DOHH2 (cell line): ENCODE results near the gene ACO1.

Experiments used
- H3F3A ChIP-seq: fragments of 200-600 bp; sonication (generic), shearing (Covaris generic); 2 replicates; pipeline ENCODE4 v1.6.0; 2016; ENCODE audit warnings: antibody characterized with exemption, mild to moderate bottlenecking; ENCODE audit not compliant: control insufficient read depth, insufficient read depth
- H3K27ac ChIP-seq: fragments of 200-600 bp; sonication (generic); 2 replicates; pipeline ENCODE4 v1.5.1; 2014; ENCODE audit warnings: low read depth, mild to moderate bottlenecking, low read length, moderate library complexity
- H3K27me3 ChIP-seq: fragments of 200-600 bp; sonication (generic); 2 replicates; pipeline ENCODE4 v1.6.1; 2014; ENCODE audit warnings: mild to moderate bottlenecking, low read length, mixed read lengths; ENCODE audit not compliant: control insufficient read depth
- H3K36me3 ChIP-seq: fragments of 200-600 bp; sonication (generic); 2 replicates; pipeline ENCODE4 v1.6.1; 2014; ENCODE audit warnings: mild to moderate bottlenecking, low read length, moderate library complexity, mixed read lengths; ENCODE audit not compliant: control insufficient read depth
- H3K4me1 ChIP-seq: fragments of 200-600 bp; sonication (generic); 2 replicates; pipeline ENCODE4 v1.6.1; 2014; ENCODE audit warnings: mild to moderate bottlenecking, low read length, mixed read lengths; ENCODE audit not compliant: control insufficient read depth
- H3K4me2 ChIP-seq: fragments of 200-600 bp; sonication (generic); 2 replicates; pipeline ENCODE4 v1.6.0; 2014; ENCODE audit warnings: mild to moderate bottlenecking, low read length, moderate library complexity
- H3K4me3 ChIP-seq: fragments of 200-600 bp; sonication (generic); 2 replicates; pipeline ENCODE4 v1.5.1; 2014; ENCODE audit warnings: mild to moderate bottlenecking, low read length, mixed read lengths
- H3K79me2 ChIP-seq: fragments of 200-600 bp; sonication (generic); 2 replicates; pipeline ENCODE4 v1.6.1; 2014; ENCODE audit warnings: mild to moderate bottlenecking, low read length, mixed read lengths; ENCODE audit not compliant: control insufficient read depth
- H3K9me2 ChIP-seq: fragments of 200-600 bp; sonication (generic); replicated peaks from 2 replicates; pipeline ENCODE4 v1.6.1; 2014; ENCODE audit warnings: mild to moderate bottlenecking, low read length, mixed read lengths; ENCODE audit not compliant: control insufficient read depth
- H3K9me3 ChIP-seq: fragments of 200-600 bp; sonication (generic); 2 replicates; pipeline ENCODE4 v1.6.1; 2014; ENCODE audit warnings: antibody characterized with exemption, low read length, mixed read lengths; ENCODE audit not compliant: control insufficient read depth, insufficient read depth
- H4K20me1 ChIP-seq: fragments of 200-600 bp; sonication (generic); 2 replicates; pipeline ENCODE4 v1.6.0; 2014; ENCODE audit warnings: low read depth, mild to moderate bottlenecking, antibody characterized with exemption, low read length, moderate library complexity; ENCODE audit not compliant: control insufficient read depth, insufficient read depth
- CTCF ChIP-seq: fragments of 200-600 bp; sonication (generic); IDR thresholded peaks from one replicate; pipeline ENCODE4 v1.5.1; 2014; ENCODE audit warnings: antibody characterized with exemption, mild to moderate bottlenecking, low read depth, low read length; ENCODE audit not compliant: poor library complexity, severe bottlenecking
- EZH2phosphoT487 ChIP-seq: fragments of 200-600 bp; sonication (generic); IDR thresholded peaks from 2 replicates; pipeline ENCODE4 v1.6.1; 2017; ENCODE audit warnings: borderline replicate concordance, mild to moderate bottlenecking, antibody characterized with exemption, low read length, moderate library complexity, mixed read lengths

Gene ACO1

GRCh38 chr9:32434892-32435291, 50.4 kb downstream of the ACO1 start:
- TF ChIP-seq CTCF (no peak), EZH2phosphoT487 (no peak)
- Histone ChIP-seq H3K4me2 (no peak overlapping the region), H3K27ac (no peak overlapping the region), H3K27me3 (no peaks in the 10 kb centered on the region), H3K9me2 (no peaks in the 10 kb centered on the region), H3K36me3 (no peaks in the 10 kb centered on the region), H4K20me1 (no peaks in the 10 kb centered on the region), H3K79me2 (no peaks in the 10 kb centered on the region), H3K4me1 (no peaks in the 10 kb centered on the region), H3K9me3 (no peaks in the 10 kb centered on the region), H3F3A (no peaks in the 10 kb centered on the region), H3K4me3 (no peak overlapping the region)

GRCh38 chr9:32441678-32442077, 57.2 kb downstream of the ACO1 start:
- no peaks in the 10 kb centered on the region for H3K79me2 ChIP-seq
- H3K9me2 ChIP-seq, result no peaks in the 10 kb centered on the region
- H3K4me1 ChIP-seq, result no peaks in the 10 kb centered on the region
- no peaks in the 10 kb centered on the region for H3K9me3 ChIP-seq
- H3F3A ChIP-seq, result no peaks in the 10 kb centered on the region
- TF ChIP-seq EZH2phosphoT487 (no peak), CTCF (no peak)
- H4K20me1 ChIP-seq, result no peaks in the 10 kb centered on the region
- H3K4me3 ChIP-seq, result no peak overlapping the region
- H3K4me2 ChIP-seq, result no peak overlapping the region
- no peaks in the 10 kb centered on the region for H3K27me3 ChIP-seq
- H3K27ac ChIP-seq, result no peak overlapping the region
- H3K36me3 ChIP-seq, result no peaks in the 10 kb centered on the region

GRCh38 chr9:32442433-32442832, 58.0 kb downstream of the ACO1 start:
- Histone ChIP-seq H4K20me1 (no peaks in the 10 kb centered on the region), H3K36me3 (no peaks in the 10 kb centered on the region), H3K9me3 (no peaks in the 10 kb centered on the region), H3K4me2 (no peak overlapping the region), H3F3A (no peaks in the 10 kb centered on the region), H3K27ac (no peak overlapping the region), H3K4me1 (no peaks in the 10 kb centered on the region), H3K27me3 (no peaks in the 10 kb centered on the region), H3K9me2 (no peaks in the 10 kb centered on the region), H3K4me3 (no peak overlapping the region), H3K79me2 (no peaks in the 10 kb centered on the region)
- TF ChIP-seq CTCF (no peak), EZH2phosphoT487 (no peak)

- H3K4me1 ChIP-seq, result no peaks in the 10 kb centered on the region
- no peak overlapping the region for H3K4me2 ChIP-seq
- H3K27me3 ChIP-seq, result no peaks in the 10 kb centered on the region
- H3K9me3 ChIP-seq, result no peaks in the 10 kb centered on the region
- no peaks in the 10 kb centered on the region for H3K9me2 ChIP-seq
- H3K36me3 ChIP-seq, result no peaks in the 10 kb centered on the region
- H4K20me1 ChIP-seq, result no peaks in the 10 kb centered on the region
- no peak overlapping the region for H3K27ac ChIP-seq
- no peaks in the 10 kb centered on the region for H3F3A ChIP-seq
- TF ChIP-seq CTCF (no peak), EZH2phosphoT487 (no peak)
- H3K4me3 ChIP-seq, result no peak overlapping the region
- no peaks in the 10 kb centered on the region for H3K79me2 ChIP-seq
Observed at GRCh38 chr9:32449969-32450368, 65.5 kb downstream of the ACO1 start.
